Activated T-helper 1 cell treated with anti-CD3 and anti-CD28 coated beads, Interleukin-2, amount 50 U/mL, for 16 hours (primary cell): ENCODE results near the gene ATP7A.
"Not testable (repeated sequence)": the region's sequence is repeated elsewhere in the genome, so short reads cannot be mapped to it uniquely, and the experiment has no call there.

Source experiments
- DNase-seq, 2 donors: peaks; one replicate each; pipeline ENCODE4 v3.0.0-alpha.2; 2020; ENCODE audit warnings: low read depth in 1 of 2, low spot score in 1 of 2

ATP7A gene

DNA sequence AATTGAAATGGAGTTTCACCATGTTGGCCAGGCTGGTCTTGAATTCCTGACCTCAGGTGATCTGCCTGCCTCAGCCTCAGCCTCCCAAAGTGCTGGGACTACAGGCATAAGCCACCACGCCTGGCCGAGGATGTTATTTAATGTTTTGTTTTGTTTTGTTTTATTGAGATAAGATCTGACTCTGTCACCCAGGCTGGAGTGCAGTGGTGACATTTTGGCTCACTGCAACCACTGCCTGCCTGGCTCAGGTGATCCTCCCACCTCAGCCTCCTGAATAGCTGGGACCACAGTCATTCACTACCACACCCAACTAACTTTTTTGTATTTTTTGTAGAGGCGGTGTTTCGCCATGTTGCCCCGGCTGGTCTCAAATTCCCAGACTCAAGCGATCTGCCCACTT lies 34.5 kb downstream of the ATP7A start:
- not testable (repeated sequence) for DNase-seq

DNA sequence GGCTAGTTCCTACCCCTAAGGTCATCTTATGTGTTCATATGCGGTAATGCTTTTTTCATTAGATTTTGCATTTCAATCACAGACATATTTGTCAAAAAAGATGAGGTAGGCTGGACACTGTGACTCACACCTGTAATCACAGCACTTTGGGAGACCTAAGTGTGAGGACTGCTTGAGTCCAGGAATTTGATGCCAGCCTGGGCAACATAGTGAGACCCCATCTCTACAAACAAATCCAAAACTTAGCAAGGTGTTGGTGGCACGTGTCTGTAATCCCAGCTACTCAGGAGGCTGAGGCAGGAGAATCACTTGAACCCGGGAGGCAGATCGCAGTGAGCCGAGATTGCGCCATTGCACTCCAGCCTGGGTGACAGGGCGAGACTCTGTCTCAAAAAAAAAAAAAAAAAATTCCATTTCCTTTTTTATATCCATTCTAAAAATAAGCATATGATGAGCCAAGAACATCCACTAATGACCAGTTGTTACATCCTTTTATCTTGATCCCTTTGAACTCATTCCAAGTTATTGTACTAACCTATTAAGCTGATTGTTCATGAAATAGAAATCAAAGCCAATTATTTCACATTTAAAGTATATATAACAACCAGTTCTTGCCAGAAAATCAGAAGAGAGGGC lies 35.5 kb downstream of the ATP7A start:
- no peak for DNase-seq

GRCh38 chrX:77946571-77946970 lies 36.1 kb downstream of the ATP7A start:
- DNase-seq = no peak

GRCh38 chrX:77949840-77950239 lies 39.3 kb downstream of the ATP7A start:
- DNase-seq = no peak

DNA sequence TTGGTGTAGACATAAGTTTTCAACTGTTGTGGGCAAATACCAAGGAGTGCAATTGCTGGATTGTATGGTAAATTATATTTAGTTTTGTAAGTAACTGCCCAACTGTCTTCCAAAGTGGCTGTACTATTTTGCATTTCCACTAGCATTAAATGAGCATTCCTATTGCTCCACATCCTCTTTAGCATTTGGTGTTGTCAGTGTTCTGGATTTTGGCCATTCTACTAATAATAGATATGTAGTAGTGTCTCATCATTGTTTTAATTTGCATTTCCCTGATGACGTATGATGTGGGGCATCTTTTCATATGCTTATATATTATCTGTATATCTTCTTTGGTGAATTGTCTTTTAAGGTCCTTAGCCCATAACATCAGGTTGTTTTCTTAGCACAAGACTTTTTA lies 41.7 kb downstream of the ATP7A start:
- DNase-seq = no peak

GRCh38 chrX:77953302-77953701 lies 42.8 kb downstream of the ATP7A start:
- no peak for DNase-seq

GRCh38 chrX:77953708-77954107 lies 43.2 kb downstream of the ATP7A start:
- no peak for DNase-seq

- DNase-seq = no peak
Observed at GRCh38 chrX:77960567-77960966, 50.1 kb downstream of the ATP7A start.

GRCh38 chrX:77961063-77961462 lies 50.6 kb downstream of the ATP7A start:
- DNase-seq = no peak

GRCh38 chrX:77962068-77962902 lies 51.8 kb downstream of the ATP7A start:
- DNase-seq = no peak

DNA sequence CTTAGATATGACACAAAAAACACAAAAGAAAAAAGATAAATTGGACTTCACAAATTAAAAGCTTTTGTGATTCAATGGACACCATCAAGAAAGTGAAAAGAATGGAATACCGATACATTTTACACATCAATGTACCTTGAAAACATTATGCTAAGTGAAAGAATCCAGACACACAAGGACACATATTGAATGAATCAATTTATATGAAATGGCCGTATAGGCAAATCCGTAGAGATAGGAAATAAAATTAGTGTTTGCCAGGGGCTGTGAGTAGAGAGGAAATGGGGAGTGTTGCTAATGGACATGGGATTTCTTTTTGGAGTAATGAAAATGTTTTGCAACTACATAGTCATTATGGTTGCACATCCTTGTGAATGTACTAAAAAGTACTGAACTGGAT lies 55.9 kb downstream of the ATP7A start:
- no peak for DNase-seq

GRCh38 chrX:77967631-77968030 lies 57.1 kb downstream of the ATP7A start:
- DNase-seq = no peak

- no peak for DNase-seq
Observed at GRCh38 chrX:77969538-77969937, 59.0 kb downstream of the ATP7A start, which contains the start of gene PGAM4. Gene PGAM4, minus strand, starts transcription at chrX:77969638. Its CDS starts 0 bp downstream, at chrX:77969638.

DNA sequence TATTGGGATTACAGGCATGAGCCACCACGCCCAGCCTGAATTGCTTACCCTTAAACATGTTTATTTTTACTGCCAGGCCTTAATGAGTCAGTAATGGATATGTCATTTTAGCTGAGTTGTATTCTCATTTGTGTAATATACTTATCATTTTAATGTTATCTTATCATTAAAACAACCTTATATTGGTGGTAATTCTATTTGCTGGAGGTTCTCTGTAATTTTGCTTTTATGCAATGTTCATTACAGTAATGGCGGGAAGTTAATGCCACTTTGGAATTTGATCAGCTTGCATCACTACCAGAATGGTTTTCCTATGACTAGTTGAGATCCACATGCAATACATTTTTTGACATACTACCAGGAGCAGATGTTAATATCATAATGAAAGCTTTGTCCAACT lies 65.3 kb downstream of the ATP7A start:
- DNase-seq = no peak

- DNase-seq = no peak
Observed at GRCh38 chrX:77977095-77977494, 66.6 kb downstream of the ATP7A start.

- no peak for DNase-seq
Observed at GRCh38 chrX:77977518-77977917, 67.0 kb downstream of the ATP7A start.

GRCh38 chrX:77979870-77980269 lies 69.4 kb downstream of the ATP7A start:
- DNase-seq = no peak

DNA sequence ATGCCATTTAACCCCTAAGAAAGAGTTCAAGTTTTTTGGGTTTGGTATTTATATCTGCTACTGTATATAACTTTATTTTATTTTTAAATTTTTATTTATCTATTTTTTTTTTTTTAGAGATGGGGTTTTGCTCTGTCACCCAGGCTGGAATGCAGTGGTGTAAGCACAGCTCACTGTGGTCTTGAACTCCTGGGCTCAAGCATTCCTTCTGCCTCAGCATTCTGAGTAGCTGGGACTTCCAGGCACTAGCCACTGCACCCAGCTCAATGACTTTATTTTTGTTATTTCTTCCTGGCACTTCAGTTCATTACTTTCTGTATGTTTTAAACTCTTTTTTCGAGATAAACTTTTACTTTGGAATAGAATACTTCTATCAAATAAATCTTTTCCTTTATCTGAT lies 101.4 kb downstream of the ATP7A start:
- no peak for DNase-seq

DNA sequence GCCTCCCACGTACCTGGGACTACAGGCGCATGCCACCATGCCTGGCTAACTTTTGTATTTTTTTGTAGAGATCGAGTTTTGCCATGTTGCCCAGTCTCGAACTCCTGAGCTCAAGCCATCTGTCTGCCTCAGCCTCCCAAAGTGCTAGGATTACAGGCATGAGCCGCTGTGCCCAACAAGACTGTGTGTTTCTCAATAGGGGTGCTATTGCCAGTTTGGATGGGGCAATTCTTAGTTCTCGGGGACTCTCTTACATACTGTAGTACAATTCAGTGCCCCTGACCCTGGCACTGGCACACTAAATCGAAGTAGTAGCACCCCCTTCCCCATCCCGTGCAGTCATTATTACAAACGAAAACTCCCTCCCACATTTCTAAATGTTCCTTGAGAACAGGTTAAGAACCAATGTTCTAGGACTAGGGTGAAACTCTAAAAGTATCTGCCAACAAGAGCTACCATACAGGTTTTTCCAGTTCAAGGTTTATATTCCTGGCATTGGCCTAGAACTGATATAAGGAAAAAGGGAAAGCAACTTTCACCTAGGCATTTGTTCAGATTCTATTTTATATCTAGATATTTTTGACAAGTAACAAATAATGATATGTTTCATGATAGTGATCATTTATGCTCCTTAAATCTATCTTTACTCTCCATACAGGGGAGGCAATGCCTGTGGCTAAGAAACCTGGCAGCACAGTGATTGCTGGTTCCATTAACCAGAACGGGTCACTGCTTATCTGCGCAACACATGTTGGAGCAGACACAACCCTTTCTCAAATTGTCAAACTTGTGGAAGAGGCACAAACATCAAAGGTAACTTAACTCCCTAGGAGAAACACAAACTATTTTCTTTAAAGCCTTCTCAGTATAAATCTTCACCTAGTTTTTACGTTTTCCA lies 109.3 kb downstream of the ATP7A start:
- no peak for DNase-seq

DNA sequence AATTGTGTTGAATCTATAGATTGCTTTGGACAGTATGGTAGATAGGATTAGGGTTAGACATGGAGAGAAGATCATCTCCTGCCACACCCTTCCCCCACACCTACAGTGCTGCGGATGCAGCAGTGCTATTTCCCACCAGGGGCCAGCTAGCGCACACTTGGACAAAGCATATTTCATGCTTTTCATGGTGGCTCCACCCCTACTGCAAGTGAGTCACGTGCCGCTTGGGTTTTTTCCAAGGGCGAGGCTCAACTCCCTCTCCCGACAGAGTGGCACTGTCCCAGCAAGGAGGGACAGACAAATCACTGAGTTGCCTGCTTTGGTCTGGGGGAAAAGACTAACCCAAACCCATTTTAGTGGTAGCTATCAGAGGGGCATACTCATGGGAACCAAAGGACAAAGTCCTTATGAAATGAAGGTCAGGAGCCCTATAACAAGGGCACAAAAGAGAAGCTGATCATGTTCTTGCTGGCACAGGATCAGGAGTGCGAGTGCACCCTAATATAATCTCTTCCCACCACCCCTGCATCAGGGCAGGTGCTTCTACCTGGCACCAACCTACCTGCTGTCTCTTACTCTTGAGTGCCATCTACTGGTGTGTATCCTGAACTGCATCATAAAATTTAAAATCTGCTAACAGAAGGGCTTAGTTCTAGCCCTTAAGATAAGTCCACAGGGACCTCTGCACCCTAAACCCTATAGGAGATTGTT lies 114.0 kb downstream of the ATP7A start:
- DNase-seq = no peak

- no peak for DNase-seq
Observed at GRCh38 chrX:78027798-78028197, 117.3 kb downstream of the ATP7A start.
